GM12891 (cell line): Measurements from ENCODE around the gene RNF213.

Source experiments
- POLR2A ChIP-seq: IDR thresholded peaks from 2 replicates; pipeline ENCODE4 v1.6.1; 2011; ENCODE audit warnings: low read depth, low read length, control low read depth
- POLR2AphosphoS5 ChIP-seq: IDR thresholded peaks from 2 replicates; pipeline ENCODE4 v1.6.1; 2011; ENCODE audit warnings: low read depth, low read length, control low read depth
- POU2F2 ChIP-seq: IDR thresholded peaks from 2 replicates; pipeline ENCODE4 v1.6.1; 2011; ENCODE audit warnings: low read depth, mild to moderate bottlenecking, control low read depth, low read length, moderate library complexity
- SPI1 ChIP-seq: IDR thresholded peaks from 2 replicates; pipeline ENCODE4 v1.6.1; 2011; ENCODE audit warnings: low read depth, low read length, control low read depth

DNA sequence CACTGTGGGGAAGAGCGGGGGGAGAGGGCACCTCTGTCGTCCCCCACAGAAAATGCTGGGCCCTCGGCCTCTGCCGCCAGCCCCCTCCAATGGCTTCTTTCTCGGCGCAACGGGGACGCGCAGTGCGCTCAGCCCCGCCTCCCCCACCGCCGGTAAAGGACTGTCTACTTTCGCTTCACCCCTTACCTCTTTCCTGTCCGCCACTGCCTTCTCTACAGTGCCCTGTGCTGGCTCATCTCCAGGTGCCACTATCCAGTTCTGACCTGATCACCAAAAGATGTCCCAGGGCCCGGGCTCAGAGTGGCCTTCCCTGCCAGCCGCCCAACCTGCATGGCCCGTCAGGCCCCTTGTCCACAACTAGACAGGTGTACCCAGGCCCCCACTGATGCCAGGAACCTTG, 161.6 kb downstream of the RNF213 start:
- TF ChIP-seq POLR2A (no peak), SPI1 (no peak), POLR2AphosphoS5 (no peak), POU2F2 (no peak)
